Activated CD4-positive, alpha-beta T cell treated with anti-CD3 and anti-CD28 coated beads for 4 hours (primary cell): ENCODE data around the gene PIM2.

Experiments used
- DNase-seq, 2 donors: peaks; one replicate each; pipeline ENCODE4 v3.0.0-alpha.2; 2020

Gene PIM2

DNA sequence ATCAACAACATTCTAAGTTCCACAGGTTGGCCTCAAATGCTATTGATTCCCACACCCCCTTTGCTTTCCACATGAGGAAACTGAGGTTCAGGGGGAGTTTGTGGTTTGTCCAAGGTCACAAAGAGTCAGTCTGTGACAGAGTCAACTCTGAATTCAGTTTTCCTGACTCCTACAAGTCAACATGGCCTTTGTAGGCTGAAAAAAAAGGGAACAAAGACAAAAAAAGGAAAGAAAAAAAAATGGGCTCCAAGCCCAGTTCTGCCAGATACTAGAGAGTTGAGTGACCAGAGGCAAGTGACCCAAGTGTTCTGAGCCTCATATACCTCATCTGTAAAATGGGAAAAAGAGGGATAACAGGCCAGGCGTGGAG lies 16.5 kb upstream of the PIM2 start:
- no peak for DNase-seq

DNA sequence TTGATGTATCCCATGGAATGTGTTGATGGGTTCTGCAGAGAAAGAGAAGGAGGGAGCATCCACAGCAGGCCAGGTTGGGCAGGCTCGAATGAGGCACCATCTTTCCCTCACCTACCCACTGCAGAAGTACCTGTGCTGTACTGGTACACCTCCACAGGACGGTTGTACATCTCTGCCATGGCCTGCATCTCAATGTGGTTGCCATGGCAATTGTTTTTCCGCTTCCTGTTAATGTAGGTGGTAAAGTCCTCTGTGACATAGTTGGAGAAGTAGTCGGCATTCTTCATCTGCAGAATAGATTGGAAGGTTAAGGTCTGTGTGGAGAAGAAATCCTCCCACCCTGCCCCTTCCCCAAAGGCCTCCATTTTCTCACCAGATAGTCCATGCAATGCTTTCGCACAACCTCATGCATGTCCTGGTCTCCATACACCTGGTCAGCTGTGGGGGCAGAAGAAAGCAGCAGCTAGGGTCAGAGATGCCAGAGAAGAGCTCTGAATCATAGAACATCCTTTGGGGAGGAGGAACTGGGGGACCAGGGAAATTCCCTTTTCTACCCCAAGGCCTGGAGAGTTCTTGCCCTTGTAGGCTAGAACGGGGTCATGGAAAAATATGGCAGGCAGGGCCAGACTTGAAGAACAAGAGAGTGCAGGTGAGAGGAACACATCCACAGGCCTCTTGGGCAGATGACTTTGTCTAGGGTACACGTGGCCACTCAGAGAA lies 15.9 kb upstream of the PIM2 start:
- DNase-seq, result no peak

DNA sequence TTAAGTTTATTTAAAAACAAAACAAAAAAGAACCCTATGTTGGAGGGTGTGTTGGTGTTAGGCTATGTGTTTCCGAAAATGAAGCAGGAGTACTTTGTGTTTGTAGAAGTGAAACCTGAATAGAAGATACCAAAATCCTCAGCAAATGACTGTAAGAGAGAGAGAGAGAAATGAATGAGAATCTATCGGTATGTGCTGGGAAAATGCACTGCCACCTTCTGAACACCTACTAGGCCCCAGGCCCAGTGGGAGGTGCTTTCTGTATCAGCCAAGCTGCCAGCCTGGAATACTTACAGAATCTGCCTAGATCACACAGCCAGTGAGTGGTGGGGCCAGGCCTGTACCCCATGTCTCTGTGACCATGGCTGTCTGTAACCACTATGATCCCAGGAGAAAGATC lies 14.9 kb upstream of the PIM2 start:
- DNase-seq, result no peak

DNA sequence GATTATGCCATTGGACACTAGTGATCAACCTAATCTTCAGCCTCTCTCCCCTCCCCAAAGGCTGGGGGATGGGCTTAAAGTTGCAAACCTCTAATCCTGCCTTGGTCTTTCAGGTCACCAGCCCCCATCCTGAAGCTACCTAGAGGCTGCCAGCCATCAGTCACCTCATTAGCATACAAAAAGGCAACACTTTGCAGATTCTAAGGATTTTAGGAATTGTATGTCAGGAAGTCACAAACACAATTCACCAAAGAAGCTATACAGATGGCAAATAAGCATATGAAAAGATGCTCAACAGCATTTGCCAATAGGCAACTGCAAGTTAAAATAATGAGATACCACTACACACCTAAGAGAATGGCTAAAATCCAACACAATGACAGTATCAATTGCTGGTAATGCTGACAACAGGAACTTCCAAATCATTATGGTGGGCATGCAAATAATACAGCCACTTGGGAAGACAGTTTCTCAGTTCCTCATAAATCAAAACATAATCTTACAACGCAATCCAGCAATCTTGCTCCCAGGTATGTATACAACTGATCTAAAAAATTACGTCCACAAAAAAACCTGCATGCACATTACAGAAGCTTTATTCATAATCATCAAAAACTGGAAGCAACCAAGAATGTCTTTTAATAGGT lies 9.0 kb upstream of the PIM2 start:
- DNase-seq, result no peak

DNA sequence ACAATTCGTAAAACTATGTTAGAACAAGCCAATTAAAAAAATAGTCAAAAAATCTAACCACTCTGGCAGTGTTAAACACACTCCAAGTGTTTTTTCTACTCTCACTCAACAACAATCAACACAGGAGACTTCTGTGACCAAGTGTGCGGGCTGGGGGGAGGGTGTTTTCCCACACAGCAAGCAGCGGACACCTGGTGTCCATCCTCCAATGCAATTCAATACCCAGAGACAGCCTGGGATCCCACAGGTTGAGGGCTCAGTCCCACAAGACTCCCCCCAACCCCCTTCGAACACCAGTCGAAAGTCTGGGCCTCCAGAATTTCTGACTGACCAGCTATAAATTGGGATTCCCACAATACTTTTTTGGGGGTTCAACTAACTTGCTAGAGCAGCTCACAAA lies 8.3 kb upstream of the PIM2 start:
- no peak for DNase-seq

DNA sequence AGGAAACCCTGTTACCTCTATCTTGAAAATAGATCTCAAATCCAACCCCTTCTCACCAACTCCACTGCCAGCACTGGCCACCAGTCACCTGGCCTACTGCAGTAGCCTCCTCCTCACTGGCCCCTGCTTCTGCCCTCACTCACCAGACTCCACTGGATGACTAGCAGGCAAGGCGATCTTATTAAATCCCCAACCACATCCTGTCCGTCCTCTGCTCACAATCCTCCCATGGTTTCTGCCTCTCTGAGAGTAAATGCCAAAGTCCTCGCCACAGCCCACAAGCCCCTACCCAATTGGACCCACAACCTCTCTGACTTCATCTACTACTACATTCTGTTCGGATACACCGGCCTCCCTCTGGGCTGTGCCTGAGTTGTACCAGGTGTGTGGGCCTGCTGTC lies 5.4 kb upstream of the PIM2 start:
- no peak for DNase-seq

DNA sequence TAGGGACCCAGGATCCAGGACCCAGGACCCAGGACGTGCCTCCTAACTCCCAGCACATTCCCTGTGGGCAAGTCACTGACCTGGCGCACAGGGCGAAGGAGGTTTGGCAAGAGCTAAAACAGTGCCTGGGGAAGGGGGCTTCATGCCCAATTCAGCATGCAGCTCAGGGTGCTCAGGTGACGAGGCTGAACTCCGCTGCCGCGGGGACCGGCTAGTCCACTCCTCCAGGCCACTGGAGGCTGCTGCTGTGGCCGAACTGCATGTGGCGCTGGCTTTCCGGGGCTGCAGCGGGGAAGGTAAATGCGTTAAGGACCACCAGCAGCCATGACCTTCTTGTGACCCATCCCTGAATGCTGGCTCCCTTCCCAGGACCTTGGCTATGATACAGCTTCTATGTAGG lies 4.9 kb upstream of the PIM2 start:
- no peak for DNase-seq

DNA sequence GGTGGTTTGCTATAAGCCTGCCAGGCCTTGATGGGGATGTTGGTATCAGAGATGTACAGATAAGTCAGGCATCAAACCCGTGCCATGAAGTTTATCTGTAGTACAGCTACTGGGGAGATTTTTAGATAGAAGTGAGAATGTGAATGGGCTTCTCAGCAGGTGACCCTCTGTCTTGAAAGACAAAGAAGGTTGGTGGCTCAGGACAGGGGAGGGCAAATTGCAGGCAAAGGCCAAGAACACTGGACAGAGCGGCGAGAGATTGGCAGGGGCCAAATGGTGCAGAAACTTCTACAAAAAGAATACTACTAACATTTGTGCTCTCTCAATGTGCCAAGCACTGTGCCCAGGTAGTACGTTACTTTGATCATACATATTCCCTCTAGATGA lies 1.9 kb upstream of the PIM2 start:
- DNase-seq, result no peak

DNA sequence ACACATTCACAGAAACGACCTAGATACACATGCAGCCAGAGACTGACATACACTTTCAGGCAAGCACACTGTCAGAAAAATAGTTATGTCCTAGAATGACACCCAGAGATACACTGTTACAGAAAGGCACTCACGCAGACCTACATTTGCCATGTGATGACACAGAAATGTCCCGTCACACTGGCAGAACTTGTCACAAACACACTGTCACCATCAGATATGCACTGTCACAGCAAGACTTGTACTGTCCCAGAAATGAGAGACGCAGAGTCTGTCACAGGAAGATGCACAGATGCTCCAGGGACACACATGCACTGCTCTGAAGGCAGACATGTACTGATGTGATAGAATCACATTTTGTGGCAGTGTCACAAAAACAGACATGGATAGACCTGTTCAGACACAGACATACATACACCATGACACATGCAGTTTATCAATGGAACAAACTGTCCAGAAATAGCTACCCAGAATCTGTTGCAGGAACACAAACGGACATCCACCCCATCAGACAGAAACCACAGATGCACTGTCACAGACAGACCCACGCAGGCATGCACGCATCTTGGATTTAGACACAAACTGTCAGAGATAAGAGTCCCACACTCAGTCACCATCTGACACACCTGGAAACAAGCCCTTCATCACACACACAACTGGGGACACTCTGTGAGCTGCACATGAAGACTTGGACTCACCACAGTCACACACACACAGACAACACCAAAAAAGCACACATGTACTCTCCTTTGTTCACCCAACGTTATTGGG lies 1.3 kb upstream of the PIM2 start:
- DNase-seq, result no peak

DNA sequence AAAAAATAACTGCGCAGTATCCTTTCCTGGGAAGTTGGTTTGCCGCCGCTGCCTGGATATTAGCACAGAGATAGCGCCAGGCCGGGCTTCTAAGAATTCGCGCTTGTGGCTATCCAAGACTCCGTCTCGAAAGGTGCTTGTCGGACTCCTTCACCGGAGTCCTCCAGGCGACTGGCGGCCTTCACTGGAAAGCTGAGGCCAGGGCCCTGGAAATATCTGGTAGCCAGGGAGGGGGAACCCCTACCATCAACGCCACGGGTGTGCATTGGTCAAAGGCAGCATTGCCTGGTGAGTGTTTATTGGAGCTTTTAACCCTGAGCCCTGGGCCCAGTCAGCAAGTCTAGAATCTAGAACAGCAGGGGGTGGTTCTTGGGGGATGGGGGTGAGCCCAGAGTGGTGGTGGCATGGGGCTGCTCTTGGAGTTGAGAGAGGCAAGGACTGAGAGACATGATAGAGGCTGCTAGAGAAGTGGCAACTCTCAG lies 577 bp upstream of the PIM2 start:
- no peak for DNase-seq

DNA sequence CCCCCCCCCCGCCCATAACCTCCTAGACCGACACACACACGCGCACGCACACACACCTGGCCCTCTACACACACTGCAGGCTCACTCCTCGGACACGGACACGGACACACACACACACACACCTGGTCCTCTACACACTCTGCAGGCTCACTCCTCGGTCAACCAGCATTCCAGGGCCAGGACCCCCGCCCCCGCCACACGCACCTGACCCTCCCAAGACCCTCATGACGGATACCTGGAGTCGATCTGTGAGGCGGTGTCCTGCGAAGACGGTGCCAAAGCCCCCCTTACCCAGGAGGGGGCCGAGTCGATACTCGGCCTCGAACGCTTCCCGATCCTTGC lies 552 bp downstream of the PIM2 start:
- no peak for DNase-seq

DNA sequence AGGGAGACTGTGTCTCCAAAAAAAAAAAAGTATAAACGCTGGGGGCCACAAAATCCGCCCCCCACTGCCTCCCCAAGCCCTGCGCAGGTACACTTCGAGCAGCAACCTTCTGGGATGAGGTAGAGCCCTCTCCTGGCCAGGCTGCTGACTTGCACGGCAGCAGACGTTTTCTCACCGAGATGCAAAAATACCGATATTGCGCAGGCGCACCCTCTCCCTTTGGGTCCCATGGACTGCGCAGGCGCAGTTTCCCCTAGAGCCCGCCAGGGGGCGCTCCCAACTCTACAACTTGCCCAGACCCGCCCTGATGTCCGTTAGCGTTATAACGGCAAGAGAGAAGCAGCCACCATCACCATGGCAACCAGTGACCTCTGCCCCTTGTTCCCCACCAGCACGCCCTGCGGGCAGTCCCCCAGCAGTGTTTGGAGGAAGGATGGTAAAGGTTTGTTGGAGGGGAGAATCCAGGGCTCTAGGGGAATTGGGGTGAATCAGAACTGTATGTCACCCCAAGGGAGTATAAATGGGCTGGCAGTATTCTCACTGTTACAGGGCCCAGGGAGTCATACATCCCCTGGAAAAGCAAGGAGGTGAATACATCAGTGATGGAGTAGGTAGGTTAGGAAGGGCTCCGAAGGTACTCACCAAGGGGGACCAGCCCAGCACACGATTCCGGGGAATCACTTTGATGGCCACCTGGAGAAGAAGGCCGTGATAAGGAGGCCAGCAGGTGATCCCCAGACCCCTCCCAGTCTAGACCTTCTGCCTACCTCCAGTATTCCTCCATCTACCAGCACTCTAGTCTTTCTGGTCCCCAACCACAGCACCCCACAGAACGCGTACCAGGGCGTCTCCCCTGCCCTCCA lies 1.5 kb downstream of the PIM2 start:
- peak; percentile 83 to 84 for DNase-seq

DNA sequence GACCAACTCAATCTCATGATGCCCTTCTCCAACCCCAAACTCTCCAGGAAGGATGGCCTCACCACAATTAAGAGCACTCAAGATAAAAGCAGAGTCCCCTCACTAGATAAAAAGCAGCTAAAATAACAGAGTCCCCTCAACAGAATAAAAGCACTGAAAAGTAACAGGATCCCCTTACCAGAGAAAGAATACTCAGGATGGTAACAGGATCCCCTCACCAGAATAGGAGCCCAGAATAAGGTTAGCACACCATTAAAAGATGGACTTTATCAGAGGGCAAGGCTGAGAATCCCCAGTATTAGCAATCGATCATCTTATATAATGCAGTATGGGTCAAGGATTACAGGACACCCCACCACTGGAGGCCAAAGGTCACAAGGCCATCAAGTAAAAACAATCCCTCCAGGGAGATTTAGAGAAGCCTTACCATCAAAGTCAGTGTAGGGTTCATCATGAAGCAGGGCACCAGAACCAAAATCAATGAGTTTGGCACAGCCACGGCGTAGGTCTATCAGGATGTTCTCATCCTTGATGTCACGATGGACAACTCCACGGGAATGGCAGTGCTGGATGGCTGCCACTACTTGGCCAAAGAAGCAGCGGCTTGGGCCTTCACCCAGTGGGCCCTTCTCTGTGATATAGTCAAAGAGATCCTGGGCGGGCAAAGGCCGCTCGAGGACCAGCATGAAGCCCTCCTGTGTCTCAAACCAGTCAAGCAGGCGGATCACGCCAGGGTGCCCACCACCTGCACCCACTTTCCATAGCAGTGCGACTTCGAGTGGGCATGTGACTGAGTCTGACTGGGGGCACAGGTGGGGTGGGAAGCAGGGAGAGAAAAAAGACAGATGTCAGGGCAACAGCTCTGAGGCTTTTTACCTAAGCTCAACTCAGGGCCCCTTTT lies 4.0 kb downstream of the PIM2 start:
- DNase-seq, result no peak

DNA sequence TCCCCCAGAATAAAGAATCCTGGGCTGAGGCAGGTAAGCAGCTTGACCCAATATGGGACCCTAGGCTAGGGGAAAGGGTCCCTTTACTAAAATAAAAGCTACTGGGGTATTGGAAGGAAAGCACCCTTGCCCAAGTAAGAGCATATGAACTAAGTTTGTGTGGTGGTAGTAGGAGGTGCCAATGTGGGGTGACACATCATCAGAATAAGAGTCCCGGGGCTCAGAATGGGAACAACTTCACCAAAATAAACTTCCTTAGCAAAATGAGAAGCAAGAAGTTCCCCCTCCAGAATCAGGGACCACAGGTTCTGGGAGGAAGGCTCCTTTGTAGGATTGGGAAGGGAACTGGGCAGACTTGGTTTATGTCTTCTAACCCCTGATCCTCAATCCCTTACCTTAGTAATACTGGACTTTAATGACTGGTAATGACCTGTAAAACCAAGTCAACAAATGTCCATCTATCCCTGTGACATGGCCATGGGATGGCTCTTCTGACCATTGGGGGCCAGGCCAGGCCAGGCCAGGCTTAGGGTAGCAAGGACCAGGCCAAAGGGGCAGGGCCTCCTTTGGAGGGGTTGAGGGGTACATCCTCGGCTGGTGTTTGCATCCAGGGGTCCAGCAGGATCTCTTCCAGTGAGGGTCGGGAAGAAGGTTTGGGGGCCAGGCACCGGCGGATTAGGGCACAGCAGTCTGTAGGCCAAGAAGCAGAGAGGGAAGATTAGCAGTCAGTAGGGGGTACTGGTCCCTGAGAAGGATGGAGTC lies 5.0 kb downstream of the PIM2 start:
- no peak for DNase-seq

DNA sequence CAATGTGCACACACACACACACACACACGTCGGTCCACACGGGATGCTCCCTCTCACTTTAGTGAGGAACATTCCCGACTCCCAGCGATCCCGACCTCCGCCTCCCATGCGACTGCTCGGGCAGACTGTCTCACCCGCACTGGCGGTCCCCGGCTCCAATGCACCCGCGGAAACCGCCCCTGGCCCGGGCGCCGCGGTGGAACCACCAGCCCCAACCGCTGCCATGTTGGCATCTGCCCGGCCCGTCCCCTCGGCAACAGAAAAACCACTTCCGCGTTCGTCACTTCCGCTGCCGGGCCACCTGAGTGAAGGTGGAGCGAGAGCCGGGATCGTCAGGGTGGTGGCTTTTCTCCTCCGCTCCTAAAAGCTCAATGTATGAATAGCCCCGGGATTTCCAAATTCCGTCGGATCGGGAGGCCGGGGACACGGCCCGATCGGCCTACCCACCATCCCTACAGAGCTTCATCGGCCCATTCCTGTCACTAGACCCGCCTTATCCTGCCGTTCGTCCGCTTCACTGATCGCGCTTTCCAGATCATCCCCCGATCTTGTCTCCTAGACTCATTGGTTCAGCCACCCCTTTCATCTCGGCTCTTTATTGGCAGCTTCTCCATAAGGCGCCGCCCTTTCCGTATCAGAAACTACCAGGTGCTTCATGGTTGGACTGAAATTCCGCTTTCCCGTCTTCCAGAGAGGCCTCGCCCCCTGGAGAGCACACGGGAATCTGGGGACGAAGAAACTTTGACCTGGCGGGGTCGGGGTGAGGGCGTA lies 7.2 kb downstream of the PIM2 start, which contains the start of gene SLC35A2:
SLC35A2 (minus strand) TSS at position 235 of the 771 bp plus-strand sequence; CDS start at position 225, 10 bp downstream.
- DNase-seq, result peak; percentile 81 to 85

DNA sequence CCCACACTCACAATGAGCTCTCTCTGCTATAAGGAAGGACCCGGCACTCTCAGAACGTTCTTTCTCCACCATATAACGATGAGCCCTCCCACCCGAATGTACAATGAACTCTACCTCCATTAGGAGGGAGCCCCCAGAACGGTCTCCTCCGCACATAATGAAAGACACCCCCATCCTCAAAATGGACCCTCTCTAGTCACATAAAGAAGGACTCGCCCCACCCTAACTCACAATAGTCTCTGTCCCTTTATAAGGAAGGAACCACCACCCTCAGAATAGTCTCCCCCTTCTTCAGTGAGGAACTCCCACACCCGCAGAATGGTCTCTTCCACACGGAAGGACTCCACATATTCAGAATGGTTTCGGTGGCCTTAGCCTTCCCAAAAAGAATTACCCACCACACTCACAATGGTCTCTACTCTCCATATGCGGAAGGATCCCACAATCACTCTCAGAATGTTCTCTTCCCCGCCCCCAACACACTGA lies 7.9 kb downstream of the PIM2 start:
- DNase-seq, result no peak

DNA sequence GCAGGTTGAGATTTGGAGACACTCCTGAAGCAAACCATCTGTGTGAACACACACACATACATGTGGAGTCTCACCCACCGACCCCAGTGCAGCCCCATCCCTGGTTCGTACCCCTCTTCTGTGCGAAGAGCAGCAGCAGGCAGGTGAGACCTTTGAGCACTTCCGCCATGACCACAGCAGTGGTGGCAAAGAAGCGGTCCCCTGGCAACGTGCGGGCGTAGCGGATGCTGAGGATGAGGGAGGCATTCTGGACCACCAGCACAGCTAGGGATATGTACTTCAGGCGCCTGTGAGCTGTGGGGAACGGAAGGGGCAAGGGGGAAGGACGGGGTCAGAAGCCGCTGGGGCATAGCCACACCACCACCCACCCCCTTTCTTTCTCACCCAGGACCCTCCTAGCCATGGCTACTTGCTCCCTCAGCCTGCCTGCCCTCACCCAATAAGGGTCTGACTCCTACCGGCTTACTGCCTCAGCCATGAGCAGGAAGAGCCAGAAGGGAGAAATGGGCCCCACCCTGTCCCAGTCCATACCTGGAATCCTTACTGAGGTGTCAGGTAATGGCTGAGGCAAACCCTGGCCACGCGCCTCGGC lies 9.0 kb downstream of the PIM2 start:
- DNase-seq, result no peak

DNA sequence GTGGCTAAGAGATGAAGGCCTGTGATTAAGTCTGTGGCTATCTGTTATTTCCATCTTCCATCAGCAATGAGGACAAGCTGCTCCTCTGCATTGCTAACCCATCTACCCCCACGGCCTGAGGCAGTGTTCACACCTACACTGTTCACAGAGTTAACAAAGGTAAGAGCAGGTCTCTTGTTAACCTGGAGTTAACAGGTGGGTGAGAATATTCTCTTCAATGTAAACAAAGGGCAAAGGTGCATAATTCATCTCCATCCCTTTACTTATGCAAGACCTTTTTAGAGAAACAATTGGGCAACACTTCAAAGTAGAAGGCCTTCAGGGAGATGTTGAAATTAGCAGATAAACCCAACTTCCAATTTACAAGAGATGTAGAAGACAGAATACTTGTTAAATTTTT lies 10.2 kb downstream of the PIM2 start:
- DNase-seq, result no peak

DNA sequence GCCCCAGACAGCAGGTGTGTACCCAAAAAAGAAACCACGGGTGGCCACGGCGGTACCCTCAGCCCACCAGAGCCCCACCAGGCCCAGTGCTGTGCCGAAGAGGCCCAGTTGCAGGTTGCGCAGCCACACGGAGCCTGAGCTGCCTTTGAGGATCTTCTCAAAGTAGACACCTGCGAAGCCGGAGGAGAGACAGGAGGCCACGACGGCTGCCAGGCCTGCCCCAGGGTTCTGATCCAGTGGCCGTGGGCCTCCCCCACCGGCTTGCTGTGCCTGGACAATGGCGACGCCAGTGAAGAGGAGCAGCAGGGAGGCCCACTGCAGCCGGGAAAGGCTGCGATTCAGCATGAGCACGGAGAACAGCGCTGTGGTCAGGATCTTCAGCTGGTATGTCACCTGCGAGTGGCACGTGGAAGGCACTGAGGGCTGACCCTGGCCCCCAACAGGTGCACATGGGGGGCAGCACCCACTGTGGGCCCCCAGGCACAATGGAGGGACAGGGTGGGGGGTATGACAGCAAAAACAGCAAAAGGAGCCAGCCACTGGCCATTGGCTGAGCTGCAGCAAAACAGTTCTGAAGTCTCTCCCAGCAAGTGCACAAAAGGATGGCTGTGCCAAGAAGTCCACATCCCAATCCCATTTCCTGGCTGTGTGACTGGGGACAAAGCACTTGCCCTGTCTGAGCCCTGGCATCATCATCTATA lies 13.6 kb downstream of the PIM2 start:
- no peak for DNase-seq
